ENCODE results near the gene ST6GALNAC6.

ST6GALNAC6 gene

GRCh38 chr9:127868278-127868902 lies 31.0 kb downstream of the ST6GALNAC6 start:
- Mint-ChIP-seq H3K9me3 (no peaks in the 10 kb centered on the region), H3K27me3 (ENCODE audit: low read depth, poor library complexity) (peaks cover 4% of the 10 kb centered on the region), H3K27ac (no peak overlapping the region), H3K4me3 (no peak overlapping the region), H3K4me1 (peaks cover 63% of the 10 kb centered on the region), H3K36me3 (ENCODE audit: low read depth) (peaks cover 5% of the 10 kb centered on the region)
- no peak for DNase-seq
- TF ChIP-seq CTCF (IDR thresholded peaks at IDR 0.05): no peak

- Mint-ChIP-seq H3K4me3 (no peak overlapping the region), H3K9me3 (no peaks in the 10 kb centered on the region), H3K27me3 (ENCODE audit: low read depth, poor library complexity) (peaks cover 4% of the 10 kb centered on the region), H3K27ac (peak overlapping the region; percentile 64), H3K4me1 (peaks cover 65% of the 10 kb centered on the region), H3K36me3 (ENCODE audit: low read depth) (peaks cover 5% of the 10 kb centered on the region)
- TF ChIP-seq CTCF (IDR thresholded peaks at IDR 0.05): no peak
- no peak for DNase-seq
Observed at GRCh38 chr9:127867356-127868277, 31.8 kb downstream of the ST6GALNAC6 start.

- H3K27me3 Mint-ChIP-seq (ENCODE audit: low read depth, poor library complexity): peaks cover 4% of the 10 kb centered on the region
- no peak overlapping the region for H3K4me3 Mint-ChIP-seq
- DNase-seq: no peak
- H3K9me3 Mint-ChIP-seq: no peaks in the 10 kb centered on the region
- peaks cover 58% of the 10 kb centered on the region for H3K4me1 Mint-ChIP-seq
- H3K36me3 Mint-ChIP-seq (ENCODE audit: low read depth): peaks cover 3% of the 10 kb centered on the region
- no peak for TF ChIP-seq CTCF (IDR thresholded peaks at IDR 0.05)
- H3K27ac Mint-ChIP-seq: peak overlapping the region; percentile 20
Observed at GRCh38 chr9:127866535-127866934, 32.9 kb downstream of the ST6GALNAC6 start.

GRCh38 chr9:127865645-127866464 lies 33.5 kb downstream of the ST6GALNAC6 start:
- Mint-ChIP-seq H3K36me3 (ENCODE audit: low read depth) (no peaks in the 10 kb centered on the region), H3K27me3 (ENCODE audit: low read depth, poor library complexity) (peaks cover 6% of the 10 kb centered on the region), H3K4me3 (no peak overlapping the region), H3K27ac (peak overlapping the region; percentile 65), H3K4me1 (peaks cover 62% of the 10 kb centered on the region), H3K9me3 (no peaks in the 10 kb centered on the region)
- no peak for DNase-seq
- no peak for TF ChIP-seq CTCF (IDR thresholded peaks at IDR 0.05)

- Mint-ChIP-seq H3K27ac (no peak overlapping the region), H3K36me3 (ENCODE audit: low read depth) (no peaks in the 10 kb centered on the region), H3K4me1 (peaks cover 68% of the 10 kb centered on the region), H3K4me3 (no peak overlapping the region), H3K9me3 (no peaks in the 10 kb centered on the region), H3K27me3 (ENCODE audit: low read depth, poor library complexity) (peaks cover 9% of the 10 kb centered on the region)
- no peak for TF ChIP-seq CTCF (IDR thresholded peaks at IDR 0.05)
- DNase-seq: no peak
Observed at GRCh38 chr9:127863191-127863621, 36.2 kb downstream of the ST6GALNAC6 start.
